Uterus (tissue), 4 donors: ENCODE data around the gene ATP2A2. TPM values are rescaled to one million over a fixed set of nuclear protein-coding genes. Genes with fewer than 3 reads are reported as not detected.

Source experiments
- DNase-seq, 2 donors: peaks; one replicate each; pipeline ENCODE4 v3.0.0-alpha.2; 2019 to 2020
- H3K27ac ChIP-seq, 2 donors: fragments of 200-600 bp; sonication (generic); 1 replicate in 1 of 2; 2 replicates in 1 of 2; pipeline ENCODE4 v1.5.1; 2016 to 2018
- H3K27me3 ChIP-seq, 2 donors: fragments of 200-600 bp; sonication (generic); one replicate each; pipeline ENCODE4 v1.5.1; 2018 to 2019; ENCODE audit warnings: control low read depth in 1 of 2
- H3K36me3 ChIP-seq, 2 donors: fragments of 200-600 bp; sonication (generic); one replicate each; pipeline ENCODE4 v1.5.1; 2019; ENCODE audit warnings: control low read depth in 1 of 2
- H3K4me1 ChIP-seq, 2 donors: fragments of 200-600 bp; sonication (generic); one replicate each; pipeline ENCODE4 v1.5.1; 2018 to 2019; ENCODE audit warnings: control low read depth in 1 of 2
- H3K4me3 ChIP-seq, 2 donors: fragments of 200-600 bp; sonication (generic); 1 replicate in 1 of 2; 2 replicates in 1 of 2; pipeline ENCODE4 v1.5.1; 2018 to 2019; ENCODE audit warnings: mild to moderate bottlenecking in 1 of 2
- H3K9me3 ChIP-seq, 2 donors: fragments of 200-600 bp; sonication (generic); one replicate each; pipeline ENCODE4 v1.5.1; 2019; ENCODE audit warnings: control low read depth in 1 of 2
- CTCF ChIP-seq, 4 experiments: fragments of 200-600 bp in 2 of 4; fragments of 450-650 bp in 2 of 4; sonication (generic) in 2 of 4; IDR thresholded peaks; one replicate each; pipeline ENCODE4 v1.5.1; 2016 to 2019; ENCODE audit warnings: antibody characterized with exemption in 4 of 4, mild to moderate bottlenecking in 2 of 4, moderate library complexity in 1 of 4
- POLR2A ChIP-seq, 2 donors: fragments of 450-650 bp; IDR thresholded peaks; one replicate each; pipeline ENCODE4 v1.6.1; 2016; ENCODE audit warnings: antibody characterized with exemption in 2 of 2, mild to moderate bottlenecking in 1 of 2, moderate library complexity in 1 of 2
- intact Hi-C: fragments of 100-400 bp; cut with DNase I; formaldehyde crosslinking; loops from one replicate; pipeline ENCODE4 v1.15.1; 2023; ENCODE audit warnings: low total_unique reads
- total RNA-seq, 4 donors: library from RNA; depleted of rRNA in 3 of 4; stranded (reverse); fragments of >200 nt in 3 of 4; gene quantifications; one replicate each; pipeline versions ENCODE4 v1.1.0 to v1.2.4, GENCODE V29; 2014 to 2023
- donor health status: DM: yes; HTN: yes; CAD: no.

Gene ATP2A2
- total RNA-seq, 4 donors from 2014 or later: 61.5 to 173 (median 97.9) TPM

- H3K27ac ChIP-seq: no peak overlapping the region
- no peaks in the 10 kb centered on the region for H3K36me3 ChIP-seq
- TF ChIP-seq POLR2A (IDR thresholded peaks at IDR 0.05): no peak
- TF ChIP-seq CTCF (IDR thresholded peaks at IDR 0.05): no peak
Observed at GRCh38 chr12:110345963-110346362, 64.9 kb downstream of the ATP2A2 start.

GRCh38 chr12:110347767-110348166 is 66.7 kb downstream of the ATP2A2 start:
- Histone ChIP-seq H3K27me3 (no peaks in the 10 kb centered on the region), H3K27ac (no peak overlapping the region), H3K9me3 (no peaks in the 10 kb centered on the region), H3K4me1 (no peaks in the 10 kb centered on the region), H3K4me3 (no peak overlapping the region), H3K36me3 (no peaks in the 10 kb centered on the region)
- DNase-seq: no peak
- no peak for TF ChIP-seq CTCF (IDR thresholded peaks at IDR 0.05)
- TF ChIP-seq POLR2A (IDR thresholded peaks at IDR 0.05): no peak
- intact Hi-C loops: no loop called here

More at GRCh38 chr12:110345963-110346362, 64.9 kb downstream of the ATP2A2 start:
- H3K9me3 ChIP-seq: no peaks in the 10 kb centered on the region
- no peak overlapping the region for H3K4me3 ChIP-seq
- H3K4me1 ChIP-seq: no peaks in the 10 kb centered on the region
- DNase-seq: no peak
- intact Hi-C loops: no loop called here
- H3K27me3 ChIP-seq: no peaks in the 10 kb centered on the region

GRCh38 chr12:110348431-110349059 is 67.5 kb downstream of the ATP2A2 start:
- Histone ChIP-seq H3K27ac (no peak overlapping the region), H3K9me3 (no peaks in the 10 kb centered on the region), H3K4me1 (no peaks in the 10 kb centered on the region), H3K4me3 (no peak overlapping the region), H3K27me3 (no peaks in the 10 kb centered on the region), H3K36me3 (no peaks in the 10 kb centered on the region)
- DNase-seq: no peak
- TF ChIP-seq CTCF (IDR thresholded peaks at IDR 0.05) (no peak), POLR2A (IDR thresholded peaks at IDR 0.05) (no peak)
- intact Hi-C loops: no loop called here

- H3K9me3 ChIP-seq: no peaks in the 10 kb centered on the region
- no peak overlapping the region for H3K27ac ChIP-seq
- no peaks in the 10 kb centered on the region for H3K36me3 ChIP-seq
- H3K27me3 ChIP-seq: no peaks in the 10 kb centered on the region
- intact Hi-C loops: no loop called here
- H3K4me3 ChIP-seq: no peak overlapping the region
- H3K4me1 ChIP-seq: no peaks in the 10 kb centered on the region
- no peak for DNase-seq
- TF ChIP-seq CTCF (IDR thresholded peaks at IDR 0.05) (no peak), POLR2A (IDR thresholded peaks at IDR 0.05) (no peak)
Observed at GRCh38 chr12:110349096-110349495, 68.0 kb downstream of the ATP2A2 start.

- intact Hi-C loops: no loop called here
- no peaks in the 10 kb centered on the region for H3K4me1 ChIP-seq
- TF ChIP-seq POLR2A (IDR thresholded peaks at IDR 0.05) (no peak), CTCF (IDR thresholded peaks at IDR 0.05) (no peak)
- DNase-seq: no peak
- no peaks in the 10 kb centered on the region for H3K9me3 ChIP-seq
- H3K36me3 ChIP-seq: no peaks in the 10 kb centered on the region
- no peaks in the 10 kb centered on the region for H3K27me3 ChIP-seq
- no peak overlapping the region for H3K4me3 ChIP-seq
- no peak overlapping the region for H3K27ac ChIP-seq
Observed at GRCh38 chr12:110349514-110350151, 68.6 kb downstream of the ATP2A2 start.
